SU-DHL-6 (cell line): Measurements from ENCODE around the gene GNG7.

Source experiments
- H2AFZ ChIP-seq: fragments of 200-600 bp; sonication (generic); 2 replicates; pipeline ENCODE4 v1.6.1; 2014; ENCODE audit warnings: low read depth, mild to moderate bottlenecking, moderate library complexity, mixed read lengths, antibody characterized with exemption, low read length; ENCODE audit not compliant: severe bottlenecking
- H3F3A ChIP-seq: fragments of 200-600 bp; shearing (Covaris generic); 2 replicates; pipeline ENCODE4 v1.6.0; 2016; ENCODE audit warnings: antibody characterized with exemption, mild to moderate bottlenecking; ENCODE audit not compliant: insufficient read depth
- H3K27ac ChIP-seq: fragments of 200-600 bp; sonication (generic); 2 replicates; pipeline ENCODE4 v1.5.1; 2016; ENCODE audit warnings: low read depth, mild to moderate bottlenecking, low read length, moderate library complexity, mixed read lengths
- H3K27me3 ChIP-seq: fragments of 200-600 bp; sonication (generic), shearing (Covaris generic); 2 replicates; pipeline ENCODE4 v1.6.0; 2014; ENCODE audit warnings: mild to moderate bottlenecking, low read length
- H3K36me3 ChIP-seq: fragments of 200-600 bp; sonication (generic); 2 replicates; pipeline ENCODE4 v1.6.1; 2014; ENCODE audit warnings: mild to moderate bottlenecking, low read length, mixed read lengths
- H3K4me2 ChIP-seq: fragments of 300-600, 200-600 bp; shearing (Covaris generic), sonication (generic); 2 replicates; pipeline ENCODE4 v1.6.0; 2014; ENCODE audit warnings: low read length, low read depth, mild to moderate bottlenecking; ENCODE audit not compliant: poor library complexity, severe bottlenecking
- H3K4me3 ChIP-seq: fragments of 200-600 bp; sonication (generic); 2 replicates; pipeline ENCODE4 v1.5.1; 2014; ENCODE audit warnings: antibody characterized with exemption, low read length, mild to moderate bottlenecking, mixed read lengths; ENCODE audit not compliant: insufficient read depth, poor library complexity, severe bottlenecking
- H3K79me2 ChIP-seq: fragments of 200-600 bp; sonication (generic); 2 replicates; pipeline ENCODE4 v1.6.1; 2014; ENCODE audit warnings: mild to moderate bottlenecking, low read length, moderate library complexity; ENCODE audit not compliant: insufficient read depth
- H3K9ac ChIP-seq: fragments of 200-600 bp; sonication (generic); 2 replicates; pipeline ENCODE4 v1.7.0; 2014; ENCODE audit warnings: mild to moderate bottlenecking, low read length
- H3K9me2 ChIP-seq: fragments of 200-600 bp; sonication (generic); replicated peaks from 2 replicates; pipeline ENCODE4 v1.6.1; 2014; ENCODE audit warnings: low read length; ENCODE audit not compliant: insufficient read depth
- H3K9me3 ChIP-seq: fragments of 200-600 bp; sonication (generic); 2 replicates; pipeline ENCODE4 v1.6.1; 2014; ENCODE audit warnings: low read length, mixed read lengths; ENCODE audit not compliant: insufficient read depth
- H4K20me1 ChIP-seq: fragments of 200-600 bp; sonication (generic); 2 replicates; pipeline ENCODE4 v1.6.1; 2014; ENCODE audit warnings: low read depth, mild to moderate bottlenecking, antibody characterized with exemption, low read length, moderate library complexity, mixed read lengths
- CTCF ChIP-seq: fragments of 200-600 bp; sonication (generic); IDR thresholded peaks from one replicate; pipeline ENCODE4 v1.5.1; 2017; ENCODE audit warnings: antibody characterized with exemption, mild to moderate bottlenecking, low read length, moderate library complexity; ENCODE audit not compliant: insufficient read depth, poor library complexity, severe bottlenecking
- EZH2phosphoT487 ChIP-seq: fragments of 200-600 bp; sonication (generic), shearing (Covaris generic); conservative IDR thresholded peaks from 2 replicates; pipeline ENCODE4 v1.6.1; 2018; ENCODE audit warnings: mild to moderate bottlenecking, antibody characterized with exemption, low read length, moderate library complexity, mixed read lengths

GNG7 gene

GRCh38 chr19:2575734-2576481, 126.6 kb downstream of the GNG7 start:
- no peaks in the 10 kb centered on the region for H3K27me3 ChIP-seq
- no peak overlapping the region for H3K4me3 ChIP-seq
- no peaks in the 10 kb centered on the region for H4K20me1 ChIP-seq
- no peaks in the 10 kb centered on the region for H3K36me3 ChIP-seq
- H3K4me2 ChIP-seq = no peak overlapping the region
- no peaks in the 10 kb centered on the region for H3K79me2 ChIP-seq
- no peaks in the 10 kb centered on the region for H3K9me3 ChIP-seq
- TF ChIP-seq CTCF = no peak
- no peak for TF ChIP-seq EZH2phosphoT487
- no peaks in the 10 kb centered on the region for H3F3A ChIP-seq
- H3K9ac ChIP-seq = no peak overlapping the region
- H2AFZ ChIP-seq = no peak overlapping the region
- no peaks in the 10 kb centered on the region for H3K9me2 ChIP-seq
- H3K27ac ChIP-seq = no peak overlapping the region

GRCh38 chr19:2574971-2575630, 127.4 kb downstream of the GNG7 start:
- no peak for TF ChIP-seq CTCF
- H3K4me2 ChIP-seq = no peak overlapping the region
- no peak overlapping the region for H3K9ac ChIP-seq
- H3K4me3 ChIP-seq = no peak overlapping the region
- no peak overlapping the region for H2AFZ ChIP-seq
- H4K20me1 ChIP-seq = no peaks in the 10 kb centered on the region
- H3K27me3 ChIP-seq = no peaks in the 10 kb centered on the region
- H3K9me2 ChIP-seq = no peaks in the 10 kb centered on the region
- no peak overlapping the region for H3K27ac ChIP-seq
- H3F3A ChIP-seq = no peaks in the 10 kb centered on the region
- H3K9me3 ChIP-seq = no peaks in the 10 kb centered on the region
- no peaks in the 10 kb centered on the region for H3K79me2 ChIP-seq
- no peaks in the 10 kb centered on the region for H3K36me3 ChIP-seq

GRCh38 chr19:2574478-2574931, 128.0 kb downstream of the GNG7 start:
- Histone ChIP-seq H3K27ac (no peak overlapping the region), H3K9me3 (no peaks in the 10 kb centered on the region), H4K20me1 (no peaks in the 10 kb centered on the region), H3F3A (no peaks in the 10 kb centered on the region), H3K9me2 (no peaks in the 10 kb centered on the region), H3K4me3 (no peak overlapping the region), H3K9ac (no peak overlapping the region), H3K36me3 (no peaks in the 10 kb centered on the region), H3K27me3 (no peaks in the 10 kb centered on the region), H2AFZ (no peak overlapping the region), H3K79me2 (no peaks in the 10 kb centered on the region), H3K4me2 (no peak overlapping the region)
- no peak for TF ChIP-seq CTCF
- TF ChIP-seq EZH2phosphoT487 = no peak
